Measurements from ENCODE around the gene DMD. TPM values are rescaled to one million over a fixed set of nuclear protein-coding genes. Genes with fewer than 3 reads are reported as not detected.
"Not testable (repeated sequence)": the region's sequence is repeated elsewhere in the genome, so short reads cannot be mapped to it uniquely, and the experiment has no call there.

DMD gene
- total RNA-seq, 1 donor from 2014 or later: 5.0 TPM

- Mint-ChIP-seq H3K4me1 (no peaks in the 10 kb centered on the region), H3K9me3 (no peaks in the 10 kb centered on the region), H3K27ac (no peak overlapping the region), H3K4me3 (no peak overlapping the region), H3K27me3 (no peaks in the 10 kb centered on the region), H3K36me3 (ENCODE audit: low read depth) (no peaks in the 10 kb centered on the region)
- no peak for DNase-seq
- intact Hi-C loops (cut with micrococcal nuclease): no loop called here
These were observed 78.8 kb downstream of the DMD start for GRCh38 chrX:33132569-33132968.

- DNase-seq: no peak
- H3K4me3 Mint-ChIP-seq: no peak overlapping the region
- no peaks in the 10 kb centered on the region for H3K27me3 Mint-ChIP-seq
- no peaks in the 10 kb centered on the region for H3K36me3 Mint-ChIP-seq (ENCODE audit: low read depth)
- H3K27ac Mint-ChIP-seq: no peak overlapping the region
- no peaks in the 10 kb centered on the region for H3K4me1 Mint-ChIP-seq
- intact Hi-C loops (cut with micrococcal nuclease): no loop called here
- no peaks in the 10 kb centered on the region for H3K9me3 Mint-ChIP-seq
These were observed 81.7 kb downstream of the DMD start for GRCh38 chrX:33129607-33130006.

GRCh38 chrX:33128048-33128805 is 83.1 kb downstream of the DMD start:
- no peaks in the 10 kb centered on the region for H3K36me3 Mint-ChIP-seq (ENCODE audit: low read depth)
- no peaks in the 10 kb centered on the region for H3K4me1 Mint-ChIP-seq
- intact Hi-C loops (cut with micrococcal nuclease): no loop called here
- H3K27me3 Mint-ChIP-seq: no peaks in the 10 kb centered on the region
- H3K9me3 Mint-ChIP-seq: no peaks in the 10 kb centered on the region
- H3K4me3 Mint-ChIP-seq: no peak overlapping the region
- H3K27ac Mint-ChIP-seq: no peak overlapping the region
- no peak for DNase-seq

DNA sequence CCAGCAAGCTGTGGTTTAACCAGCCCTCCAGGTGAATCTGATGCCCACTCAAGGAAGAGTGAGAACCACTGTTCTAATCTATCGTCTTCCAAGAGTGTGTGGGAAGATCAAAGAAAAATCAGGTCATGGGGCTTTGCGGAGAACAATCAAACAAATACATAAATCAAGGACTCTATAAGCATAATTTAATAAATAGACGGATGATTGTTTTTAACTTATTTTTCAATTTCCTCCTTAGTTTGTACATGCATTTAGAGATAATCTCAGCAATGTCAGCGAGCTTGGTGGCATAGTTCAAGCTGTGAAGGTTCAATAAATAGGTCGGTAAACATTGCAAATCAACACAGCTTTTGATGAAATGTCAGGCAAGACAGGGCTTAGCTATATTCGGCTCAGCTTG is 84.9 kb downstream of the DMD start:
- intact Hi-C loops (cut with micrococcal nuclease): no loop called here
- Mint-ChIP-seq H3K27ac (no peak overlapping the region), H3K27me3 (no peaks in the 10 kb centered on the region), H3K36me3 (ENCODE audit: low read depth) (no peaks in the 10 kb centered on the region), H3K9me3 (no peaks in the 10 kb centered on the region), H3K4me3 (no peak overlapping the region), H3K4me1 (no peaks in the 10 kb centered on the region)
- no peak for DNase-seq

- no peak for DNase-seq
- no peaks in the 10 kb centered on the region for H3K36me3 Mint-ChIP-seq (ENCODE audit: low read depth)
- H3K4me1 Mint-ChIP-seq: no peaks in the 10 kb centered on the region
- H3K27ac Mint-ChIP-seq: no peak overlapping the region
- no peaks in the 10 kb centered on the region for H3K27me3 Mint-ChIP-seq
- no peaks in the 10 kb centered on the region for H3K9me3 Mint-ChIP-seq
- no peak overlapping the region for H3K4me3 Mint-ChIP-seq
- intact Hi-C loops (cut with micrococcal nuclease): no loop called here
These were observed 101.5 kb downstream of the DMD start for GRCh38 chrX:33109858-33110257.

DNA sequence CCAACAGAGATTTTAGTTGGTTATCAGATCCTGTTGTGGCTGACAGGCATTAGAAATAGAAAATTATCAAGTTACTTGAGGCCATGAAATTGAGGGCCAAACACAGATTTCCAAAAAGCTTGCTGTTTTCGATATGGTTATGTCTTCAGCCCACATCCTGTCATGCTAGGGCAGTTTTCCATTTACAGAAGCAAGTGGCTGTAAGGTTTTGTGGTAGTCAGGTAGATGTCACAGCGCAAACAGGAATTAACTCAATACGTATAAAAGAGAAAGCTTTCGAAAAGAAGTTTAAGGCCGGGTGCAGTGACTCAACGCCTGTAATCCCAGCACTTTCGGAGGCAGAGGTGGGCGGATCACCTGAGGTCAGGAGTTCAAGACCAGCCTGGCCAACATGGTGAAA is 104.6 kb downstream of the DMD start:
- Mint-ChIP-seq H3K4me3 (no peak overlapping the region), H3K9me3 (no peaks in the 10 kb centered on the region), H3K27me3 (no peaks in the 10 kb centered on the region), H3K36me3 (ENCODE audit: low read depth) (no peaks in the 10 kb centered on the region), H3K4me1 (no peaks in the 10 kb centered on the region), H3K27ac (no peak overlapping the region)
- DNase-seq: no peak
- intact Hi-C loops (cut with micrococcal nuclease): no loop called here

DNA sequence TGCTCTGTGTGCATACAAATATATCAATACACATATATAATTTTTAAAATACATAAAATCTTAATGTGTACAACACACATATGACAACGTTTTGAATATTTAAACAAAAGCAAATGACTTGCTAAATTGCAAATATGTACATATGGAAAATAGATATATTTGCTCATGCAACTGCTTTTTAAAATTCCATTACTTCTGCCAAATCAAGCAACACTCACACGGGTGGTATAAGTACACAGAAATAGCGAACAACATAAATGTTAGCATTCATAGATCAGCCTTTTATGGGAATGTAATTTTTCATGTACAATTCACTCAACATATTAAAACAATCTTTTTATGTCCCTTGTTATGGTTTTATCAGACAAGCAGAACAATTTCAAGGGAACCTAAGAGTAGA is 116.3 kb downstream of the DMD start:
- no peaks in the 10 kb centered on the region for H3K4me1 Mint-ChIP-seq
- no peaks in the 10 kb centered on the region for H3K27me3 Mint-ChIP-seq
- no peak overlapping the region for H3K27ac Mint-ChIP-seq
- intact Hi-C loops (cut with micrococcal nuclease): no loop called here
- H3K9me3 Mint-ChIP-seq: no peaks in the 10 kb centered on the region
- no peaks in the 10 kb centered on the region for H3K36me3 Mint-ChIP-seq (ENCODE audit: low read depth)
- no peak overlapping the region for H3K4me3 Mint-ChIP-seq
- no peak for DNase-seq

- DNase-seq: no peak
- Mint-ChIP-seq H3K27me3 (no peaks in the 10 kb centered on the region), H3K4me3 (no peak overlapping the region), H3K9me3 (no peaks in the 10 kb centered on the region), H3K4me1 (no peaks in the 10 kb centered on the region), H3K27ac (no peak overlapping the region), H3K36me3 (ENCODE audit: low read depth) (no peaks in the 10 kb centered on the region)
- intact Hi-C loops (cut with micrococcal nuclease): no loop called here
These were observed 123.9 kb downstream of the DMD start for GRCh38 chrX:33087411-33087810.

DNA sequence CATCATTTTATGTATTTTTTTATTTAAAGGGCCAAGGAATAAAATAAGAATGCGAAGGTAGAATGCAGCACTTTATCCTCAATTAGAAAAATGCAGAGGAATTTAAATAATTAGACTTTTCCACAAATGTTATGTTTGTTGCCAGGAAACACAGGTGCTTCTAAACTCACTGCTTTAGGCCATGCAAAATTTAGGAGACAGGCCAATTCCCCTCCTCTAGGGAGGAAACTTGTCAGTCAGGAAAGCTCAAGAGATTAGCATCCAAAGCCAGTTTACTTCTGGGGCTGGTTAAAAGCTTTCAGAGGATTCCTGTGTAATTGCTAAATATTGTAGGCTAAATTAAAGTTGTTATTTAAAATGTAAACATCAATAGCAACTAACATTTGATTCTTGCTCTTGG is 124.5 kb downstream of the DMD start:
- Mint-ChIP-seq H3K27me3 (no peaks in the 10 kb centered on the region), H3K4me3 (no peak overlapping the region), H3K4me1 (no peaks in the 10 kb centered on the region), H3K36me3 (ENCODE audit: low read depth) (no peaks in the 10 kb centered on the region), H3K9me3 (no peaks in the 10 kb centered on the region), H3K27ac (no peak overlapping the region)
- intact Hi-C loops (cut with micrococcal nuclease): no loop called here
- DNase-seq: no peak

- Mint-ChIP-seq H3K27ac (no peak overlapping the region), H3K4me3 (no peak overlapping the region), H3K36me3 (ENCODE audit: low read depth) (no peaks in the 10 kb centered on the region), H3K4me1 (no peaks in the 10 kb centered on the region), H3K27me3 (no peaks in the 10 kb centered on the region), H3K9me3 (no peaks in the 10 kb centered on the region)
- DNase-seq: no peak
- intact Hi-C loops (cut with micrococcal nuclease): no loop called here
These were observed 129.0 kb downstream of the DMD start for GRCh38 chrX:33082371-33082770.

DNA sequence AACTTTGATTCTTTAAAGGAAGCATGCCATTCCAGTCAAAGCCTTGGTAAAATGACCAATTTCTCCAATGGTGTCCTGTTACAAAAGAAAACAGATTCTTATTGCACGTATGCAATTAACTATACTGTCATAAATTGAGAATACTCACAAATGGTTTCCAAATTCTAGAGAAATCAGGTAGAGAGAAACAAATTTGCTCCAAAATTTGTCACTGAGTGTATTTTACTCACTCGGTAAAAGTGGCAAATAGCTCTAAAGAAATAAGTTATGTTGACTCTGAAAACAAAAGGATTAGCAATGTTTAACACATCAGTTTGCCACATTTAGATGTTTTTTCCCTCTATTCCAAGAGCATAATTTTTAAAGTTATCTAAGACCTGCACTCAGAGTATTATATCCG is 133.1 kb downstream of the DMD start:
- intact Hi-C loops (cut with micrococcal nuclease): no loop called here
- H3K36me3 Mint-ChIP-seq (ENCODE audit: low read depth): no peaks in the 10 kb centered on the region
- no peaks in the 10 kb centered on the region for H3K27me3 Mint-ChIP-seq

GRCh38 chrX:33073660-33074059 is 137.7 kb downstream of the DMD start:
- H3K4me3 Mint-ChIP-seq; H3K4me1 Mint-ChIP-seq; DNase-seq; intact Hi-C loops (cut with micrococcal nuclease); H3K27ac Mint-ChIP-seq; H3K36me3 Mint-ChIP-seq (ENCODE audit: low read depth); H3K27me3 Mint-ChIP-seq; H3K9me3 Mint-ChIP-seq: not testable (repeated sequence)

More for the DNA sequence above, 133.1 kb downstream of the DMD start:
- H3K27ac Mint-ChIP-seq: no peak overlapping the region
- DNase-seq: no peak
- H3K4me1 Mint-ChIP-seq: no peaks in the 10 kb centered on the region
- no peak overlapping the region for H3K4me3 Mint-ChIP-seq
- H3K9me3 Mint-ChIP-seq: no peaks in the 10 kb centered on the region

DNA sequence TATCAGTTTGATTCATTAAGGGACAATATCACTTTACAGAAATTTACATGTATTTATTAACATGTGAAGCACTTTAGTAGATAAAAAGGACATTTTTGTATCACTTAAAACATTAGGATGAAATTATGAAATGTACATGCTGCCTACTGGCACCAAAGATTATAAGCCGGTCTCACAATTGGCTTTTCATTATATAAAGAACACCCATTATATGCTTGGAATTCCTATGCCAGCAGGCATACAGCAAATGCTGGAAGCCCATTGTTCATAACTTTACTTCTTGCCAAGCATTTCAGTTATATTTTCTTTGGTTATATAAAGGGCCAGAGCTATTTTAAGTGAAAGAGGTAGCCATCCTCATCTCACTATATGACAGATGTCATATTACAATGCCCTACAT is 145.9 kb downstream of the DMD start:
- Mint-ChIP-seq H3K9me3 (no peaks in the 10 kb centered on the region), H3K4me3 (no peak overlapping the region), H3K4me1 (no peaks in the 10 kb centered on the region), H3K27me3 (no peaks in the 10 kb centered on the region), H3K27ac (no peak overlapping the region), H3K36me3 (ENCODE audit: low read depth) (no peaks in the 10 kb centered on the region)
- intact Hi-C loops (cut with micrococcal nuclease): no loop called here
- DNase-seq: no peak

DNA sequence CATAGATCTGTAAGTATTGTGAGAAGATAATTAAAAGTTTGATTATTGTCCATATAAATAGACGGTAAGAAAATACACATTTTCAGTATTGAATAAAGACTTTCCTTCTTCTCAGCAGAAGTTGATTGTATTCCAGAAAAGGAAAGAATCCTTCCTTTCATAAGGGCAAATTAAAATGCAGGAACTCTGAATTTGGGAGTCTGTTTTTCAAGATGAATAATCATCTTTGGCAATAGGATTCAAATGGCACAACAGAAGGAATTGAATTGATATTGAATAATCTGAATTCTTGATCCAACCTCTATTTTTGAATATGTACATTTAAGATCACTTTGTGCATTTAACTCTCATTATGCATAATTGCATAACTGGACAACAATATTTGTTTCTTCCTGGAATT is 149.3 kb downstream of the DMD start:
- Mint-ChIP-seq H3K9me3 (no peaks in the 10 kb centered on the region), H3K36me3 (ENCODE audit: low read depth) (no peaks in the 10 kb centered on the region), H3K27ac (no peak overlapping the region), H3K27me3 (no peaks in the 10 kb centered on the region), H3K4me3 (no peak overlapping the region), H3K4me1 (no peaks in the 10 kb centered on the region)
- no peak for DNase-seq
- intact Hi-C loops (cut with micrococcal nuclease): no loop called here

DNA sequence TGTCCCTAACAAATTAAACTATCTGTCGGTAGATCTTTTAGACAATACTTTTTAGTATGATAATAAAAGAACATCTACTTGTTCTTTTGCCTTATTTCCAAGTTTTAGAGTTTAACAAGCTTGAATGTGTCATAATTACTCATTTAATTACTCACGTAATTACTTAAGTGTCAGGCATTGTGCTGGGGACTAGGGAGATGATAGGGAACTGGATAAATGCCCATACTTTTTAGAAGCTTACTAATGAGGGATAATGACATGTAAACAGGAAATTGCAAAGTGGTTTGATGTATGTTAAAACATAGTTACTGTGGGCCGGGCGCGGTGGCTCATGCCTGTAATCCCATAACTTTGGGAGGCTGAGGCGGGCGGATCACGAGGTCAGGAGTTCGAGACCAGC is 158.3 kb downstream of the DMD start:
- intact Hi-C loops (cut with micrococcal nuclease): no loop called here
- Mint-ChIP-seq H3K36me3 (ENCODE audit: low read depth) (no peaks in the 10 kb centered on the region), H3K4me1 (no peaks in the 10 kb centered on the region), H3K27me3 (no peaks in the 10 kb centered on the region), H3K9me3 (no peaks in the 10 kb centered on the region), H3K4me3 (no peak overlapping the region), H3K27ac (no peak overlapping the region)
- DNase-seq: no peak
